DMS 273 (cell line): ENCODE results near the gene CDK5RAP3.
"Not testable (repeated sequence)": the region's sequence is repeated elsewhere in the genome, so short reads cannot be mapped to it uniquely, and the experiment has no call there.

Source experiments
- DNase-seq: peaks from one replicate; lab custom pipeline; 2025; ENCODE audit not compliant: unreplicated experiment; lab: John Stamatoyannopoulos, UW

The CDK5RAP3 gene, protein sequence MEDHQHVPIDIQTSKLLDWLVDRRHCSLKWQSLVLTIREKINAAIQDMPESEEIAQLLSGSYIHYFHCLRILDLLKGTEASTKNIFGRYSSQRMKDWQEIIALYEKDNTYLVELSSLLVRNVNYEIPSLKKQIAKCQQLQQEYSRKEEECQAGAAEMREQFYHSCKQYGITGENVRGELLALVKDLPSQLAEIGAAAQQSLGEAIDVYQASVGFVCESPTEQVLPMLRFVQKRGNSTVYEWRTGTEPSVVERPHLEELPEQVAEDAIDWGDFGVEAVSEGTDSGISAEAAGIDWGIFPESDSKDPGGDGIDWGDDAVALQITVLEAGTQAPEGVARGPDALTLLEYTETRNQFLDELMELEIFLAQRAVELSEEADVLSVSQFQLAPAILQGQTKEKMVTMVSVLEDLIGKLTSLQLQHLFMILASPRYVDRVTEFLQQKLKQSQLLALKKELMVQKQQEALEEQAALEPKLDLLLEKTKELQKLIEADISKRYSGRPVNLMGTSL

DNA sequence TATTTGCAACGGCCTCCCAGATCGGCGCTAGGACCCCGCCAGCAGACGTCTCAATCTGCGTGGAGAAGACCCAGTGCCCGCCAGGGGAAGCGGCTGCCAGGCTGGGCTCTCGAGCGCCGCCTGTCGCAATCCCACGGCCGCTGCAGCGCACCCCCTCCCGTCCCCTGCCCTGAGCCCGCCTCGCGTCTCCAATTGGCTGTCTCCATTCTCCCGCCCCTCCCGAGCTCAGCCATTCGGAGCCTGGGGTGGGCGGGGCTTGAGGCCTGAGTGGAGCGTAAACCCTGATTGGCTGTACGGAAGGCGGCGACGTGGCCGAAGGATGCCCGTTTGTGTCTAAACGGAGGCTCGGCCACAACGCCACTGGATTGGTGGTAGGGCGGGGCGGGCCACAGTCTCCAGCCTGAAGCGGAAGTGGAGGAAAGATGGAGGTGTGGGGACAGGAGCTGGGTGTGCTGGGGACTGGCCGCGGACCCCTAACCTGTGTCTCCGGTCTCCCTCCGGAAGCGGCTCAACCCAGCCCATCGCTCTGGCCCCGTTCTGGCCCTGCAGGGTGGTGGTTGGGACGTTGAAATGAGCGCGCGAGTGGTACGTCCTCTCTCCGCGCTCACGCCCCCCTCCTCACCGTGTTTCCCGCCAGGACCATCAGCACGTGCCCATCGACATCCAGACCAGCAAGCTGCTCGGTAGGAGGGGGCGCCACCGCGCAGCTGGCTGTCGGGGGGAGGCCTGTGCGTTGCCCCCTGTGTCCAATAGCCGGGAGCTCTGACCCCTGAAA, at the start of gene CDK5RAP3:
Gene CDK5RAP3 (plus strand): TSS at position 389 of the 775 bp plus-strand sequence. CDS start 34 bp downstream, at position 423.
- DNase-seq: peak; percentile 100

GRCh38 chr17:47924785-47925677, 45.9 kb upstream of the CDK5RAP3 start:
- no peak for DNase-seq

- no peak for DNase-seq
These were observed 45.3 kb upstream of the CDK5RAP3 start for GRCh38 chr17:47925678-47925988.

GRCh38 chr17:47927821-47928400, 43.0 kb upstream of the CDK5RAP3 start:
- no peak for DNase-seq

DNA sequence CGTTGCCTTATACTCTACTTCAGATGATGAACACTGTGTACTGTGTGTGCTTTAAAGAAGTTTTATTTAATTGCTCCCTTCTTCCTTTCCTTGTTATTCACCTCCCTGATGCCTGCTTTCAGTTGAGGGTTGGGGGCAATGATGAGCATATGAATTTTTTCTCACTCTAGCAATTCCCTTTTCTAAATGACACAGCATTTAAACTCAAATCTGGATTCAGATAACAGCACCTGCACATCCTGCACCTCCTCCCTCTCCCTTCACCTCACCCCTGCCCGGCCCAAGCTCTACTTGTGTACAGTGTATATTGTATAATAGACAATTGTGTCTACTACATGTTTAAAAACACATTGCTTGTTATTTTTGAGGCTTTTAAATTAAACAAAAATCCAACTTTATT, 42.5 kb upstream of the CDK5RAP3 start:
- DNase-seq: no peak

- no peak for DNase-seq
These were observed 41.5 kb upstream of the CDK5RAP3 start for GRCh38 chr17:47929218-47930000.

GRCh38 chr17:47931848-47932247, 39.1 kb upstream of the CDK5RAP3 start:
- no peak for DNase-seq

- DNase-seq: peak; percentile 23
These were observed 36.1 kb upstream of the CDK5RAP3 start for GRCh38 chr17:47934856-47935255.

GRCh38 chr17:47935468-47935867, 35.4 kb upstream of the CDK5RAP3 start:
- DNase-seq: not testable (repeated sequence)

- DNase-seq: no peak
These were observed 35.0 kb upstream of the CDK5RAP3 start for GRCh38 chr17:47935961-47936360.

DNA sequence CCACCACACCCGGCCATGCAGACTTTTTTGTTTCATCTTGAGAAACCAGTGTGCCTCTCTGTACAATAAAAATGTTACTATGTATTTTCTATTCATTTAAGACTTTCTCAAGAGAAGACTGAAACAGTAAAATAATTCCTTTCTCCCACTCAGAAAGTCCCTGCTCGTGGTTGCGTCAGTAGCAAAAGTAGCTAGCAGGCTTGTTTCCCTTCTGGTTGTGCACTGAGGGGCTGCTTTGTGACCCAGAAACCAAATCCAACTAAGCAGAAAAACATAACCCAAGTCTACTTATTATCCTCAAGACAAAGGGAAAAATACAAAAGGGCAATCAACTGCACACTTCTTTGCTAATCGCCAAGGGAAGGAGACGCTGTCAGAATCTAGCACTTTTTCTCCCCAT, 33.0 kb upstream of the CDK5RAP3 start:
- no peak for DNase-seq

- DNase-seq: peak; percentile 98
These were observed 29.4 kb upstream of the CDK5RAP3 start, which contains the start of gene PNPO for GRCh38 chr17:47941246-47942095. Gene PNPO (plus strand): TSS chr17:47941571. CDS start chr17:47941676, 105 bp downstream.

DNA sequence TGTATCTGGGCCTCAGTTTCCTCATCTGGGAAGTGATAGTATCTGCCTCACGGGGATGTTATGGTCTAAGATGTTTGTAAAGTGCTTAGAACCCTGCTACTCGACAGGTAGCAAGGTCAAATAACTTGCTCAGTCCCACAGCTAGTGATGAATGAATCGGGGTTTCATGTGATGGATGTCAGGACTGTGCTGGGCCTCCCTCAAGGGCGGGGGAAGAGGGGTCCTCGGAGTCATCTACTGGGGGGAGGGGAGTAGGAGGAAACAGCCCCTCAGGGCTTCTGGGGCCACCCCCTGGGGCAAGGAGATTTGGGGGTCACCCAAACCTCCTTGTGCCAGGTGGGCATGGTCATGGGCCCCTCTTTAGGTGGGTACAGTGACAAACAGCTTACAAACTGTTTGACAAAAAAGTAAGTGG, 28.8 kb upstream of the CDK5RAP3 start:
- DNase-seq: no peak

- DNase-seq: no peak
These were observed 28.3 kb upstream of the CDK5RAP3 start for GRCh38 chr17:47942568-47942967.

- DNase-seq: no peak
These were observed 25.8 kb upstream of the CDK5RAP3 start for GRCh38 chr17:47945080-47945479.

DNA sequence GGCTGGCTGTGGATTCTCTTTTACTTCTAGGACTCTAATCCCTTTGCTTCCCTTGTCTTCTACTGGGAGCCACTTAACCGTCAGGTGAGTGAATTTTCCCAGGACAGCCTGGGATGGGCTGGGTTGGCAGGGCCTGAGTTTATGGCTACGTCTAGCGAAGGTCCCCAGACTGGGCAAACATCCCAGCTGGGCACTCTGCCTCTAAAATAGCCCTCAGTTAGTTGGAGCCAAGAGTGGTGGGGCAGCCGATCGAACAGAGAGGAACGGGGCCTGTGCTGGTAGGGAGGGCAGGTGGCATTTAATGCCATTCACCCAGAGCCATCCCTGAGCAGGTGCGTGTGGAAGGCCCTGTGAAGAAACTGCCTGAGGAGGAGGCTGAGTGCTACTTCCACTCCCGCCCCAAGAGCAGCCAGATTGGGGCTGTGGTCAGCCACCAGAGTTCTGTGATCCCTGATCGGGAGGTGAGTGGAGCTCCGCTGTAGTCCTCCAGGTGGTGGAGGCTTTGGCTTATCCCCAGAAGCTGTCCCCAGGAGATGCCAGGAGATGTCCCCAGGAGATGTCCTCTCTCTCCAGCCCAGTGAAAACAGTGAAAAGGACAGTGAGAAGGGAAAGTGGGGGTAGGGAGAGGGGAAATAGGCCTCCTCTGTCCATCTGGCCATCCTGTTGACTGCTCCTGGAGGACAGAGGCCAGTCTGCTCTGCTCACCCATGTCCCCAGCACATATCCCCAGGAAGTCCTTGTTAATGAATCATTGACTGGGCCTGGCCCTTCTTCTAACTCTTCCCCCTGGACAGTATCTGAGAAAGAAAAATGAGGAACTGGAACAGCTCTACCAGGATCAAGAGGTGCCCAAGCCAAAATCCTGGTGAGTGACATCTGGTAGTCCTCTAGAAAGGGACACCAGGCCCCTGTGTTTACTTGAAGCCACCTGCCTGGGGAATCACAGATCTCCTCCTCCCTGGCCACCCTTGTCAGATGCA, 25.1 kb upstream of the CDK5RAP3 start:
- DNase-seq: no peak

GRCh38 chr17:47946516-47946915, 24.4 kb upstream of the CDK5RAP3 start:
- no peak for DNase-seq

GRCh38 chr17:47946929-47947397, 23.9 kb upstream of the CDK5RAP3 start:
- peak; percentile 87 for DNase-seq
